ENCODE data around the gene CRYBG3. TPM values are rescaled to one million over a fixed set of nuclear protein-coding genes. Genes with fewer than 3 reads are reported as not detected.

Gene CRYBG3
- total RNA-seq, 1 donor from 2014 or later, result 18.5 TPM

DNA sequence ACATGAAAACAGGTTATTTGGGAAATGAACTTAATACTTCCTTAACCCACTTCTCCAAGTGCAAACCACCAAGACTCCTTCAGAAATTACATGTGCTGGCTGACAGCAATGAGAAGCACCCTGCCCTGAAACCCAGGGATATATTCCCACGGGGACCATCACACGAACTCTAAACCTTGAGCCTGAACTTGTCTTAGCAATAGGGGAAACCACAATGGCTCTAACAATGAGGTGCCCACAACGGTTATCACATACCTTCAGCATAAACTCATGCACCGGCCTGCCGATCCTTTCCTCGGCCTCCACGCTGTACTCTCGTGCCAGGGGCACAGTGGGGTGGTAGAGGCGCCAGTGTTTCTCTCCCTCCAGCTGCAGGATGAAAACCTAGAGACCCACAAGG is 137.0 kb downstream of the CRYBG3 start:
- no peak overlapping the region for H3K27ac Mint-ChIP-seq (ENCODE audit: unreplicated experiment)
- H3K4me3 Mint-ChIP-seq (ENCODE audit: unreplicated experiment), result no peak overlapping the region
- peaks cover 1% of the 10 kb centered on the region for H3K27me3 Mint-ChIP-seq (ENCODE audit: unreplicated experiment)
- H3K4me1 Mint-ChIP-seq (ENCODE audit: unreplicated experiment), result no peaks in the 10 kb centered on the region
- no peak for DNase-seq (ENCODE audit: low spot score)
- H3K9me3 Mint-ChIP-seq (ENCODE audit: unreplicated experiment), result no peaks in the 10 kb centered on the region
- peaks cover 10% of the 10 kb centered on the region for H3K36me3 Mint-ChIP-seq (ENCODE audit: low read depth, unreplicated experiment)
- TF ChIP-seq, protein P1, sequence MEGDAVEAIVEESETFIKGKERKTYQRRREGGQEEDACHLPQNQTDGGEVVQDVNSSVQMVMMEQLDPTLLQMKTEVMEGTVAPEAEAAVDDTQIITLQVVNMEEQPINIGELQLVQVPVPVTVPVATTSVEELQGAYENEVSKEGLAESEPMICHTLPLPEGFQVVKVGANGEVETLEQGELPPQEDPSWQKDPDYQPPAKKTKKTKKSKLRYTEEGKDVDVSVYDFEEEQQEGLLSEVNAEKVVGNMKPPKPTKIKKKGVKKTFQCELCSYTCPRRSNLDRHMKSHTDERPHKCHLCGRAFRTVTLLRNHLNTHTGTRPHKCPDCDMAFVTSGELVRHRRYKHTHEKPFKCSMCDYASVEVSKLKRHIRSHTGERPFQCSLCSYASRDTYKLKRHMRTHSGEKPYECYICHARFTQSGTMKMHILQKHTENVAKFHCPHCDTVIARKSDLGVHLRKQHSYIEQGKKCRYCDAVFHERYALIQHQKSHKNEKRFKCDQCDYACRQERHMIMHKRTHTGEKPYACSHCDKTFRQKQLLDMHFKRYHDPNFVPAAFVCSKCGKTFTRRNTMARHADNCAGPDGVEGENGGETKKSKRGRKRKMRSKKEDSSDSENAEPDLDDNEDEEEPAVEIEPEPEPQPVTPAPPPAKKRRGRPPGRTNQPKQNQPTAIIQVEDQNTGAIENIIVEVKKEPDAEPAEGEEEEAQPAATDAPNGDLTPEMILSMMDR (IDR thresholded peaks at IDR 0.05; ENCODE audit: unreplicated experiment), result no peak

DNA sequence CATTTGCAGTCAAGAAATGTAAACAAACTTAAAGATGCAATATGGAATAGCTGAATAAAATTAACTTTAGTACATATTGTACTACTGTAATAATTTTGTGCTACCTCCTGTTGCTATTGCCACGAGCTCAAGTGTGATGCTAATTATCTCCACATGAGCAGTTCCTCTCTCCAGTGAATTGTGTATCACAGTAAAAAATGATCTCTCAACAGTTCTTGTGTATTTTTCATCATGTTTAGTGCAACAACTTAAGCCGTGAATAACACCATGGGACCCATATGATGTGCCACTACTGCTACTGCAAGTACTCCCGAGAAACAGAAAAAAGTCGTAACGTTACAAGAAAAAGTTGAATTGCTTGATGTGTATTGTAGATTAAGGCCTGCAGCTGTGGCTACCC is 138.1 kb downstream of the CRYBG3 start:
- Mint-ChIP-seq H3K9me3 (ENCODE audit: unreplicated experiment) (no peaks in the 10 kb centered on the region), H3K27ac (ENCODE audit: unreplicated experiment) (no peak overlapping the region), H3K4me1 (ENCODE audit: unreplicated experiment) (no peaks in the 10 kb centered on the region), H3K4me3 (ENCODE audit: unreplicated experiment) (no peak overlapping the region), H3K27me3 (ENCODE audit: unreplicated experiment) (peaks cover 2% of the 10 kb centered on the region), H3K36me3 (ENCODE audit: low read depth, unreplicated experiment) (peaks cover 10% of the 10 kb centered on the region)
- TF ChIP-seq, protein P1 (IDR thresholded peaks at IDR 0.05; ENCODE audit: unreplicated experiment), result no peak
- DNase-seq (ENCODE audit: low spot score), result no peak

GRCh38 chr3:97960551-97960950 is 138.7 kb downstream of the CRYBG3 start:
- H3K27ac Mint-ChIP-seq (ENCODE audit: unreplicated experiment), result no peak overlapping the region
- H3K4me1 Mint-ChIP-seq (ENCODE audit: unreplicated experiment), result no peaks in the 10 kb centered on the region
- no peak overlapping the region for H3K4me3 Mint-ChIP-seq (ENCODE audit: unreplicated experiment)
- H3K27me3 Mint-ChIP-seq (ENCODE audit: unreplicated experiment), result peaks cover 1% of the 10 kb centered on the region
- H3K9me3 Mint-ChIP-seq (ENCODE audit: unreplicated experiment), result no peaks in the 10 kb centered on the region
- TF ChIP-seq, protein P1 (IDR thresholded peaks at IDR 0.05; ENCODE audit: unreplicated experiment), result no peak
- H3K36me3 Mint-ChIP-seq (ENCODE audit: low read depth, unreplicated experiment), result peaks cover 10% of the 10 kb centered on the region
- DNase-seq (ENCODE audit: low spot score), result no peak

DNA sequence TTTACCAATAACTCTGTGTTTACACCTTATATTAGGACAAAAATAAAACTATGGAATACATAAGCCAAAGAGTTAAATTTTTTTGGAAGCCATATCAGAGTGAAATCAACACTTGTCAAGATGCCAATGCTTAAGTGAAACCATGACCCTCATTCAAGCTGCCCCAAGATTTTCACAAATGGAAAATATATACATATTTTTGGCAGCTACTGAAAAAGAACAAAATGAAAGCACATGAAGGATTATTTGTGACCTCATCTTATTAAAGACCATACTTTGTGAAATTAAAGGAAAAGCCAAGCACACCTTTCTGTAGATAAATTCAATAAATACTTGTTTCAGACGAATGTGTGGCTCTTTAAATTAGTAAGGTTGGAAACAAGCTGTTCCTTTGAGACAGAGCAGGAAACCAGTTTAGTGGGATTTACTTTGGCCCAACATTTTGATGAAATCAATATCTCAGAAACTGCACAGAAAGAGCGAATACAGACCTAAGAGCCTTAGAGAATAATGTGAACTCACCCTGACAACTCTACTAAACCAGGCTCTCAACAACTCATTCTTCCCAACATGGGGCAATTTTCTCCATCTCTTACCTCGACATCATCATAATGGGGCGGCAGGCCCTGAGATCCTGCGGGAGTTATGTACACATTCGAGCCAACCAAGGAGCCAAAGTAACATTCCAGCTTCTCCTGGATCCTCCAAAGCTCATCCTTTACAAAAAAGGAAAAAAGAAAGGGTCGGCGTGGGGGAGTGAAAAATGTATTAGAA is 139.4 kb downstream of the CRYBG3 start:
- no peaks in the 10 kb centered on the region for H3K4me1 Mint-ChIP-seq (ENCODE audit: unreplicated experiment)
- H3K27ac Mint-ChIP-seq (ENCODE audit: unreplicated experiment), result no peak overlapping the region
- DNase-seq (ENCODE audit: low spot score), result no peak
- peaks cover 10% of the 10 kb centered on the region for H3K36me3 Mint-ChIP-seq (ENCODE audit: low read depth, unreplicated experiment)
- TF ChIP-seq, protein P1 (IDR thresholded peaks at IDR 0.05; ENCODE audit: unreplicated experiment), result no peak
- H3K4me3 Mint-ChIP-seq (ENCODE audit: unreplicated experiment), result no peak overlapping the region
- no peaks in the 10 kb centered on the region for H3K9me3 Mint-ChIP-seq (ENCODE audit: unreplicated experiment)
- H3K27me3 Mint-ChIP-seq (ENCODE audit: unreplicated experiment), result peaks cover 1% of the 10 kb centered on the region

GRCh38 chr3:97967966-97968365 is 146.2 kb downstream of the CRYBG3 start:
- TF ChIP-seq, protein P1 (IDR thresholded peaks at IDR 0.05; ENCODE audit: unreplicated experiment), result no peak
- DNase-seq (ENCODE audit: low spot score), result no peak
- no peaks in the 10 kb centered on the region for H3K9me3 Mint-ChIP-seq (ENCODE audit: unreplicated experiment)
- H3K27ac Mint-ChIP-seq (ENCODE audit: unreplicated experiment), result no peak overlapping the region
- H3K27me3 Mint-ChIP-seq (ENCODE audit: unreplicated experiment), result peaks cover 5% of the 10 kb centered on the region
- no peaks in the 10 kb centered on the region for H3K36me3 Mint-ChIP-seq (ENCODE audit: low read depth, unreplicated experiment)
- no peak overlapping the region for H3K4me3 Mint-ChIP-seq (ENCODE audit: unreplicated experiment)
- H3K4me1 Mint-ChIP-seq (ENCODE audit: unreplicated experiment), result peaks cover 5% of the 10 kb centered on the region
